Thyroid gland (tissue), 4 donors: ENCODE data around the gene SGCD. TPM values are rescaled to one million over a fixed set of nuclear protein-coding genes. Genes with fewer than 3 reads are reported as not detected.

Experiments used
- DNase-seq, 2 donors: peaks; one replicate each; pipeline ENCODE4 v3.0.0-alpha.2; 2019
- H3K27ac ChIP-seq, 3 donors: fragments of 200-600 bp; sonication (generic); 1 replicate in 2 of 3; 2 replicates in 1 of 3; pipeline ENCODE4 v1.5.1; 2016 to 2019; ENCODE audit warnings: mild to moderate bottlenecking in 1 of 3, moderate library complexity in 1 of 3
- H3K27me3 ChIP-seq: fragments of 200-600 bp; sonication (generic); one replicate; pipeline ENCODE4 v1.5.1; 2019
- H3K36me3 ChIP-seq, 2 donors: fragments of 200-600 bp; sonication (generic); one replicate each; pipeline ENCODE4 v1.5.1; 2016 to 2019
- H3K4me1 ChIP-seq, 2 donors: fragments of 200-600 bp; sonication (generic); one replicate each; pipeline ENCODE4 v1.5.1; 2017 to 2019
- H3K4me3 ChIP-seq, 3 donors: fragments of 200-600 bp; sonication (generic); replicated peaks in 1 of 3; 1 replicate in 2 of 3; 2 replicates in 1 of 3; pipeline ENCODE4 v1.5.1; 2016; ENCODE audit warnings: mild to moderate bottlenecking in 1 of 3
- H3K9me3 ChIP-seq: fragments of 200-600 bp; sonication (generic); one replicate; pipeline ENCODE4 v1.5.1; 2017
- CTCF ChIP-seq, 6 experiments: fragments of 200-600 bp in 3 of 6; fragments of 450-650 bp in 3 of 6; sonication (generic) in 3 of 6; IDR thresholded peaks; one replicate each; pipeline ENCODE4 v1.5.1; 2016 to 2019; ENCODE audit warnings: antibody characterized with exemption in 6 of 6, mild to moderate bottlenecking in 2 of 6, inconsistent platforms in 1 of 6, moderate library complexity in 1 of 6
- POLR2A ChIP-seq, 2 donors: fragments of 450-650 bp; IDR thresholded peaks; one replicate each; pipeline ENCODE4 v1.6.1; 2017; ENCODE audit warnings: antibody characterized with exemption in 2 of 2, mild to moderate bottlenecking in 2 of 2, moderate library complexity in 1 of 2
- WGBS, 2 donors: methylation state at CpG; one replicate each; pipeline ENCODE4 v1.1.5; 2017; 5-methylcytosine and 5-hydroxymethylcytosine counted together
- intact Hi-C: fragments of 100-400 bp; cut with DNase I; formaldehyde crosslinking; loops from one replicate; pipeline ENCODE4 v1.15.1; 2023
- total RNA-seq, 4 donors: library from RNA; depleted of rRNA; stranded (reverse); fragments of >200 nt; gene quantifications; one replicate each; pipeline ENCODE4 v1.2.3, GENCODE V29; 2016

Gene SGCD
- total RNA-seq, 4 donors from 2014 or later = 7.4 to 20.1 (median 9.2) TPM

GRCh38 chr5:156435101-156435500 lies 108.1 kb downstream of the SGCD start:
- TF ChIP-seq POLR2A (IDR thresholded peaks at IDR 0.05) = no peak
- Histone ChIP-seq H3K4me1 (peaks cover 3 to 13% of the 10 kb centered on the region in 2 donors), H3K4me3 (no peak overlapping the region), H3K27me3 (no peaks in the 10 kb centered on the region), H3K36me3 (no peaks in the 10 kb centered on the region), H3K27ac (no peak overlapping the region), H3K9me3 (no peaks in the 10 kb centered on the region)
- intact Hi-C loops = no loop called here
- 94 to 95% methylated on average over 3 of the region's 3 CpGs for WGBS, 2 donors
- no peak for DNase-seq

- H3K27me3 ChIP-seq = no peaks in the 10 kb centered on the region
- H3K9me3 ChIP-seq = no peaks in the 10 kb centered on the region
- H3K27ac ChIP-seq = no peak overlapping the region
- no peak overlapping the region for H3K4me3 ChIP-seq
- 47 to 58% methylated on average over 3 of the region's 3 CpGs for WGBS, 2 donors
- DNase-seq = no peak
- H3K36me3 ChIP-seq = no peaks in the 10 kb centered on the region
- H3K4me1 ChIP-seq = peaks cover 3 to 5% of the 10 kb centered on the region in 2 donors
- intact Hi-C loops = no loop called here
- TF ChIP-seq CTCF (IDR thresholded peaks at IDR 0.05) = no peak
- no peak for TF ChIP-seq POLR2A (IDR thresholded peaks at IDR 0.05)
Measured at GRCh38 chr5:156438076-156438475, 111.1 kb downstream of the SGCD start.

DNA sequence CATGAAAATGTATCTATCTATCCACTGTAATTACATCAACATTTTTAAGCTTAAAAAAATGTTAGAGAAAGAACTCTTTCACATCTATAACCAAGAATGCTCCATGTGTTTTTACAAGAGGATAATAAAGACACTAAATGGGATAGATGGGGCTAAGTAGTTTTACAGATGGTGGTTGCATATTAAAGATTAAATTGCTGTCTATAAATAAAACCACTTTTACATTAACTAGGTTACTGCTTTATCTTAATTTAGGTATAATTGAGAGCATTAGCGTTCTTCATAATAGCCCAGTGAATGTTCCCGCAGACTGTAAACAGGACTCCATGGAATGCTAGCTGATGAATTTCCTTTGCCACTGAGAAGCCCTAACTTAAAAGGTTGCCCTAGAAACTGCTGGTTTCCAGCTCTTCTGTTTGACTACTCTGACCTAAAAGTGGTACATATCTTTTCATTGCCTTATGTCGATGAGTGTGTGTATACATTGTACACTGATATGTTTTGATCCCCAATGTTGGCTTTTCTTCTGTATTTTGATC lies 117.9 kb downstream of the SGCD start:
- Histone ChIP-seq H3K9me3 (no peaks in the 10 kb centered on the region), H3K27me3 (no peaks in the 10 kb centered on the region), H3K4me3 (no peak overlapping the region), H3K36me3 (no peaks in the 10 kb centered on the region), H3K4me1 (no peaks in the 10 kb centered on the region), H3K27ac (no peak overlapping the region)
- 85 to 87% methylated on average over 3 of the region's 3 CpGs for WGBS, 2 donors
- DNase-seq = no peak
- no peak for TF ChIP-seq CTCF (IDR thresholded peaks at IDR 0.05)
- TF ChIP-seq POLR2A (IDR thresholded peaks at IDR 0.05) = no peak
- intact Hi-C loops = no loop called here

GRCh38 chr5:156446526-156446925 lies 119.6 kb downstream of the SGCD start:
- intact Hi-C loops = no loop called here
- no peak for DNase-seq
- 79 to 82% methylated on average over 4 of the region's 4 CpGs for WGBS, 2 donors

GRCh38 chr5:156450778-156451177 lies 123.8 kb downstream of the SGCD start:
- WGBS, 2 donors = 94% methylated on average over 2 of the region's 2 CpGs
- Histone ChIP-seq H3K4me3 (no peak overlapping the region), H3K4me1 (no peaks in the 10 kb centered on the region), H3K9me3 (no peaks in the 10 kb centered on the region), H3K27ac (no peak overlapping the region), H3K36me3 (no peaks in the 10 kb centered on the region), H3K27me3 (no peaks in the 10 kb centered on the region)
- TF ChIP-seq CTCF (IDR thresholded peaks at IDR 0.05) (no peak), POLR2A (IDR thresholded peaks at IDR 0.05) (no peak)
- DNase-seq = no peak
- intact Hi-C loops = no loop called here

More at GRCh38 chr5:156446526-156446925, 119.6 kb downstream of the SGCD start:
- Histone ChIP-seq H3K27me3 (no peaks in the 10 kb centered on the region), H3K36me3 (no peaks in the 10 kb centered on the region), H3K27ac (no peak overlapping the region), H3K4me1 (no peaks in the 10 kb centered on the region), H3K4me3 (no peak overlapping the region), H3K9me3 (no peaks in the 10 kb centered on the region)
- TF ChIP-seq POLR2A (IDR thresholded peaks at IDR 0.05) = no peak
- TF ChIP-seq CTCF (IDR thresholded peaks at IDR 0.05) = no peak
